ENCODE results near the gene CYP19A1.

- no peak for TF ChIP-seq POLR2AphosphoS5 (IDR thresholded peaks at IDR 0.05; ENCODE audit: low read depth, low read length)
- TF ChIP-seq RNF2 (IDR thresholded peaks at IDR 0.05; ENCODE audit: borderline replicate concordance, low read depth, low read length, missing control alignments, poor library complexity, severe bottlenecking) = no peak
- TF ChIP-seq JUND (IDR thresholded peaks at IDR 0.05; ENCODE audit: low read length) = no peak
- TF ChIP-seq, protein P1, sequence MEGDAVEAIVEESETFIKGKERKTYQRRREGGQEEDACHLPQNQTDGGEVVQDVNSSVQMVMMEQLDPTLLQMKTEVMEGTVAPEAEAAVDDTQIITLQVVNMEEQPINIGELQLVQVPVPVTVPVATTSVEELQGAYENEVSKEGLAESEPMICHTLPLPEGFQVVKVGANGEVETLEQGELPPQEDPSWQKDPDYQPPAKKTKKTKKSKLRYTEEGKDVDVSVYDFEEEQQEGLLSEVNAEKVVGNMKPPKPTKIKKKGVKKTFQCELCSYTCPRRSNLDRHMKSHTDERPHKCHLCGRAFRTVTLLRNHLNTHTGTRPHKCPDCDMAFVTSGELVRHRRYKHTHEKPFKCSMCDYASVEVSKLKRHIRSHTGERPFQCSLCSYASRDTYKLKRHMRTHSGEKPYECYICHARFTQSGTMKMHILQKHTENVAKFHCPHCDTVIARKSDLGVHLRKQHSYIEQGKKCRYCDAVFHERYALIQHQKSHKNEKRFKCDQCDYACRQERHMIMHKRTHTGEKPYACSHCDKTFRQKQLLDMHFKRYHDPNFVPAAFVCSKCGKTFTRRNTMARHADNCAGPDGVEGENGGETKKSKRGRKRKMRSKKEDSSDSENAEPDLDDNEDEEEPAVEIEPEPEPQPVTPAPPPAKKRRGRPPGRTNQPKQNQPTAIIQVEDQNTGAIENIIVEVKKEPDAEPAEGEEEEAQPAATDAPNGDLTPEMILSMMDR (IDR thresholded peaks at IDR 0.05; ENCODE audit: control extremely low read depth in 1 of 3, insufficient read depth in 1 of 3, low read depth in 1 of 3, low read length in 3 of 3) = no peak
- no peak for TF ChIP-seq GABPA (IDR thresholded peaks at IDR 0.05; ENCODE audit: borderline replicate concordance, insufficient read depth, low read length)
- no peak for TF ChIP-seq TBP (IDR thresholded peaks at IDR 0.05; ENCODE audit: low read depth, low read length)
- TF ChIP-seq HDAC2 (IDR thresholded peaks at IDR 0.05; ENCODE audit: borderline replicate concordance in 1 of 2, low read depth in 2 of 2, low read length in 2 of 2) = no peak
- TF ChIP-seq RFX5 (IDR thresholded peaks at IDR 0.05; ENCODE audit: borderline replicate concordance, low read depth, low read length) = no peak
- TF ChIP-seq TAF1 (IDR thresholded peaks at IDR 0.05; ENCODE audit: low read depth, low read length) = no peak
- no peak for TF ChIP-seq RAD21 (IDR thresholded peaks at IDR 0.05 in 1 of 2, conservative IDR thresholded peaks at IDR 0.05 in 1 of 2; ENCODE audit: low read depth in 2 of 2, low read length in 2 of 2)
- no peak for TF ChIP-seq EP300 (IDR thresholded peaks at IDR 0.05; ENCODE audit: borderline replicate concordance in 1 of 2, low read depth in 2 of 2, low read length in 2 of 2)
Measured at GRCh38 chr15:51332206-51333147, 5.9 kb downstream of the CYP19A1 start.
